CD4-positive, alpha-beta T cell treated with Interleukin-21 for 1 hour (primary cell): ENCODE results near the gene NEK8.
"Not testable (repeated sequence)": the region's sequence is repeated elsewhere in the genome, so short reads cannot be mapped to it uniquely, and the experiment has no call there.

Experiments used
- DNase-seq: peaks from one replicate; pipeline ENCODE4 v3.0.0-alpha.2; 2020

The NEK8 gene

GRCh38 chr17:28774206-28774605, 45.6 kb downstream of the NEK8 start:
- no peak for DNase-seq

GRCh38 chr17:28777178-28777577, 48.6 kb downstream of the NEK8 start:
- DNase-seq = no peak

DNA sequence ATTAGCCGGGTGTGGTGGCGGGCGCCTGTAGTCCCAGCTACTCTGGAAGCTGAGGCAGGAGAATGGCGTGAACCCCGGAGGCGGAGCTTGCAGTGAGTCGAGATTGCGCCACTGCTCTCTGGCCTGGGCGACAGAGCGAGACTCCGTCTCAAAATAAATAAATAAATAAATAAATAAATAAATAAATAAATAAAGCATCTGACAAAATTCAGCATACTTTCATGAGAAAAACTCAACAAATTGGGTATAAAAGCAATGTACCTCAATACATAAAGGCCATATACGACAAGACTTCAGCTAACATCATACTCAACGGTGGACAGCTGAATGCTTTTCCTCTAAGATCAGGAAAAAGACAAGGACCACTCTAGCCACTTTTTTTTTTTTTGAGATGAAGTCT, 51.0 kb downstream of the NEK8 start:
- DNase-seq = not testable (repeated sequence)

- DNase-seq = no peak
These were observed 54.6 kb downstream of the NEK8 start for GRCh38 chr17:28783161-28783560.

DNA sequence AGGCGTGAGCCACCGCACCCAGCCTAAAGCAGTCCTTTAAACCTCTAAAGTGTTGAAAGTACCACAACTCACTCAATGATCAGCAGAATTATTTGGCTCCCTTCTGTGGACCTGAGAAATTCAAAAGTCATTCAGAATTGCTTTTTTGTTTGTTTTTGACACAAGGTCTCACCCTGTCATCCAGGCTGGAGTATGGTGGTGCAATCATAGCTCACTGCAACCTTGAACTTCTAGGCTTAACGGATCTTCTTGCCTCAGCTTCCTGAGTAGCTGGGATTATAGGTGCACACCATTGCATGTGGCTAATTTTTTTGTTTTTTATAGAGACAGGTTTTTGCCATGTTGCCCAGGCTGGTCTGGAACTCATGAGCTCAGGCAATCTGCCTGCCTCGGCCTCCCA, 59.5 kb downstream of the NEK8 start:
- no peak for DNase-seq
